ENCODE measurements around the gene CAMK1D.

Gene CAMK1D

DNA sequence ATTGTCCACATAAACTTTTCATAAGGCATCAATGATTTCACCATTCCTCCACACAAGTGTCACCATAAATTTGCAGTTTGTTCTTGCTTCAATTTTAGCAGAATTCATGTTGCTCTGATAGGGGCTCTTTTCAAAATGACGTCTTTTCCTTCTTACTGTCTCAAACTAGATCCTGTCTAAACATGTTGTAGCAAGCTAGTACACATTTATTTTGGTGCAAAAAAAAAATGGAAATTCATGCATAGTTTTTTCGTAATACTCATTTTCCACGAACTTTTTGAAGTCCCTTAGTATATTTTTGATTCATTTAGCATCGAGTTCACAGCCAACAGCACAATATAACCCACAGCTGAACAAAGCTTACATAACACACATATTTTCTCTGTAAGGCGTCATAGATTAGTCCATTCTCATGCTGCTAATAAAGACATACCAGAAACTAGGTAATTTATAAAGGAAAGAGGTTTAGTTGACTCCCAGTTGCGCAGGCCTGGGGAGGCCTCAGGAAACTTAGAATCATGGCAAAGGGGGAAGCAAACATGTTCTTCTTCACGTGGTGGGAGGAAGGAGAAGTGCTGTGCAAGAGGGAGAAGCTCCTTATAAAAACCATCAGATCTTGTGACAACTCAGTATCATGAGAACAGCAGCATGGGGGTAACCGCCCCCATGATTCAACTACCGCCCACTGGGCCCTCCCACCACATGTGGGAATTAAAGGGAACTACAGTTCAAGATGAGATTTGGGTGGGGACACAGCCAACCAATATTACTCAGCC is 350.6 kb downstream of the CAMK1D start:
- TF ChIP-seq, protein P1, sequence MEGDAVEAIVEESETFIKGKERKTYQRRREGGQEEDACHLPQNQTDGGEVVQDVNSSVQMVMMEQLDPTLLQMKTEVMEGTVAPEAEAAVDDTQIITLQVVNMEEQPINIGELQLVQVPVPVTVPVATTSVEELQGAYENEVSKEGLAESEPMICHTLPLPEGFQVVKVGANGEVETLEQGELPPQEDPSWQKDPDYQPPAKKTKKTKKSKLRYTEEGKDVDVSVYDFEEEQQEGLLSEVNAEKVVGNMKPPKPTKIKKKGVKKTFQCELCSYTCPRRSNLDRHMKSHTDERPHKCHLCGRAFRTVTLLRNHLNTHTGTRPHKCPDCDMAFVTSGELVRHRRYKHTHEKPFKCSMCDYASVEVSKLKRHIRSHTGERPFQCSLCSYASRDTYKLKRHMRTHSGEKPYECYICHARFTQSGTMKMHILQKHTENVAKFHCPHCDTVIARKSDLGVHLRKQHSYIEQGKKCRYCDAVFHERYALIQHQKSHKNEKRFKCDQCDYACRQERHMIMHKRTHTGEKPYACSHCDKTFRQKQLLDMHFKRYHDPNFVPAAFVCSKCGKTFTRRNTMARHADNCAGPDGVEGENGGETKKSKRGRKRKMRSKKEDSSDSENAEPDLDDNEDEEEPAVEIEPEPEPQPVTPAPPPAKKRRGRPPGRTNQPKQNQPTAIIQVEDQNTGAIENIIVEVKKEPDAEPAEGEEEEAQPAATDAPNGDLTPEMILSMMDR (IDR thresholded peaks at IDR 0.05), result no peak

GRCh38 chr10:12700557-12700874 is 351.2 kb downstream of the CAMK1D start:
- TF ChIP-seq, protein P1 (IDR thresholded peaks at IDR 0.05), result no peak

DNA sequence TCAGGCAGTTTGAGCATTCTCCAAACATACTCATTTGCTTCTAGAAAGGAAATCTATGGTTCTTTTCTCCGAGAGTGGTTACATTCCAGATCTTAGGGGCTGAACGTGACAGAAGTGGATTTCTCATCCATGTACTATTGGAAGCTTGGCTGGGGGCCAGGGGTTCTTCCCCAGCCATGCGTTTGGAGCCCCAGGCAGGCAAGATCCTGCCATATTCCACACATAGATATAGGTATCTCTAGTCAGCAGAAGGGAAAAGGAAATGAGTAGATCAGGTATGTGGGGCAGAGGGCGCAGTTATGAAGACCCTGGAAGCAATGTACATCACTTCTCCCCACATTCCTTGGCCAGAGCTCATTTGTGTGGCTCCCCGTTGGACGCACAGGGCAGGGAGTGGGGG is 352.3 kb downstream of the CAMK1D start:
- TF ChIP-seq, protein P1 (IDR thresholded peaks at IDR 0.05), result no peak

DNA sequence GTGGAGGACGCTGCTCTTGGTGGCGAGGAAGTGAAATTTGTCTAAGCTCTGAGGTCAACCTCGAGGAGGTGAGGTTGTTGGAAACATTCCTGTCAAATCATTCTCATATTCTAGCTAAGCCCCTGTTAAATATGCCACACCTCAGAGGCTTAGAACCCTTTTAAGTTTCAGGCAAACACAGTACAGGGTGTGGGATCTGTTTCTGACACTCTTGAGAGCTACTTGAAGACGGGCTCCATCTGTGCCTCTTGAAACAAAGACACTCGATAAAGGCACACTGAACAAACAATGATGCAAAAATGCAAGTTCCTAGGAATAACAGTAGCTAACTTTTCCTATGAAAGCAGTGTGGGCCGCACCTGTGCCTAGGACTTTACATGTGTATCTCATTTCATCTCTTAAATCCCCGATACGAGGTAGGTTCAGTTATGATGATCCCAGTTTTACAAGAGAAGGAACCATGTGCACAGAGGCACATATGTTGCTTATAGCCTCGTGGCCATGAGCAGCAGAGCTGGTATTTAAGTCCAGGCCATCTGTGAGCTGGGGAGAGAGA is 352.9 kb downstream of the CAMK1D start:
- TF ChIP-seq, protein P1 (IDR thresholded peaks at IDR 0.05), result no peak

GRCh38 chr10:12703126-12703525 is 353.8 kb downstream of the CAMK1D start:
- TF ChIP-seq, protein P1 (IDR thresholded peaks at IDR 0.05), result no peak

DNA sequence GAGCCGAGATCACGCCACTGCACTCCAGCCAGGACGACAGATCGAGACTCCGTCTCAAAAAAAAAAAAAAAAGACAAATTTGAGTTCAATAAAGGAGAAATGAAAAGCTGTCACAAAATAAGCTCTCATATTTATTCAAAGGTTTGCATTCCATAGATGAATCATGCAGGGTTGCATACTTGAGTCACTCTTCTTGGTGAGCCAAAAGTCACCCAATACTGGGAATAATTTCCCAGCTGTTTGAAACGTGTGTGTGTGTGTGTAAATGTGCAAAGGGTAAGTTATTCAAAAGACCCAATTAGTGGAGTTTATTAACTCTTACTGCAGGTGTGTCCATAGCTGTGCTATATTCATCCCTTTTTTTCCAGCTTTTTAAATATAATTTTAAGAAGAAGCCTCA is 354.5 kb downstream of the CAMK1D start:
- TF ChIP-seq, protein P1 (IDR thresholded peaks at IDR 0.05), result no peak

DNA sequence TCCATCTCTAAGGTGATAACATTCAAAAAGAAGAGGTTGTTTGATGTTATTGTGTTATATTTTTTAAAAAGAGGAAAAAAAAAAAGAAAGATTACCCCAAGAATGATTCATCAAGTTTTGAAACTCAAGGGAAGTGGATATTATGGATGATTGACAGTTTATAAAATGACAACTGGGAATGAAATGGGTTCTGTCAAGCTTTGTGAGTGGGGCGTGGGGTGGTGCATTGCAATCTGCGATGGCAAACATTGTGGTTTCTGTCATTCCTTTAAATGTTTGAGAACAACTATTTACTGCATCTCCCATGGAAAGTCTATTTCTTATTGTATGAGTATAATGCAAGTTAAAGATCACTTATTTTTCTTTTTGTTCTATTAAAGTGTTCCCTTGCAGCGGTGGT is 355.1 kb downstream of the CAMK1D start:
- TF ChIP-seq, protein P1 (IDR thresholded peaks at IDR 0.05), result no peak
